Transverse colon (tissue), 4 donors: ENCODE measurements around the gene PRKCQ. TPM values are rescaled to one million over a fixed set of nuclear protein-coding genes. Genes with fewer than 3 reads are reported as not detected.

Source experiments
- DNase-seq: peaks from one replicate; pipeline ENCODE4 v3.0.0-alpha.2; 2019
- H3K27ac ChIP-seq, 4 donors: fragments of 200-600 bp; sonication (generic); 2 replicates each; pipeline ENCODE4 v1.5.1; 2016 to 2018; ENCODE audit warnings: inconsistent platforms in 4 of 4
- H3K27me3 ChIP-seq: fragments of 200-600 bp; sonication (generic); 2 replicates; pipeline ENCODE4 v1.5.1; 2017; ENCODE audit warnings: inconsistent platforms
- H3K36me3 ChIP-seq, 4 donors: fragments of 200-600 bp; sonication (generic); 2 replicates each; pipeline ENCODE4 v1.5.1; 2017 to 2019; ENCODE audit warnings: inconsistent platforms in 4 of 4
- H3K4me1 ChIP-seq, 4 donors: fragments of 200-600 bp; sonication (generic); 2 replicates each; pipeline ENCODE4 v1.5.1; 2017 to 2020; ENCODE audit warnings: inconsistent platforms in 4 of 4
- H3K4me3 ChIP-seq, 4 donors: fragments of 200-600 bp; sonication (generic); 1 replicate in 1 of 4; 2 replicates in 3 of 4; pipeline versions ENCODE4 v1.5.1 to v1.6.1; 2017 to 2019; ENCODE audit warnings: inconsistent platforms in 4 of 4
- H3K9me3 ChIP-seq, 2 donors: fragments of 200-600 bp; sonication (generic); 2 replicates each; pipeline ENCODE4 v1.5.1; 2017 to 2019; ENCODE audit warnings: inconsistent platforms in 2 of 2
- CTCF ChIP-seq, 5 experiments: fragments of 200-600 bp in 3 of 5; fragments of 450-650 bp in 2 of 5; sonication (generic) in 3 of 5; IDR thresholded peaks; 1 replicate in 2 of 5; 2 replicates in 3 of 5; pipeline ENCODE4 v1.5.1; 2016 to 2017; ENCODE audit warnings: antibody characterized with exemption in 5 of 5, inconsistent platforms in 3 of 5, mild to moderate bottlenecking in 2 of 5, moderate library complexity in 1 of 5
- EP300 ChIP-seq: sonication (generic); formaldehyde crosslinking; IDR thresholded peaks from one replicate; pipeline ENCODE4 v1.6.1; 2017; ENCODE audit warnings: antibody characterized with exemption, low read depth
- POLR2A ChIP-seq: fragments of 450-650 bp; IDR thresholded peaks from one replicate; pipeline ENCODE4 v1.6.1; 2016; ENCODE audit warnings: antibody characterized with exemption, mild to moderate bottlenecking, moderate library complexity
- POLR2AphosphoS5 ChIP-seq, 3 donors: sonication (generic); formaldehyde crosslinking; IDR thresholded peaks; one replicate each; pipeline ENCODE4 v1.6.1; 2016; ENCODE audit warnings: antibody characterized with exemption in 3 of 3
- WGBS, 2 donors: methylation state at CpG; one replicate each; pipeline ENCODE4 v1.1.5; 2018; ENCODE audit warnings: low coverage in 1 of 2; 5-methylcytosine and 5-hydroxymethylcytosine counted together
- in situ Hi-C, 4 donors: fragments of 200-750 bp; cut with MboI; loops; one replicate each; pipeline versions ENCODE4 v1.15.0 to v1.15.1; 2017; ENCODE audit warnings: low sequenced_read_pairs in 3 of 4, low pct_ligation_motif_present in 1 of 4, low pct_unique_long_range_greater_than_20kb in 1 of 4
- intact Hi-C: fragments of 100-400 bp; cut with DNase I; formaldehyde crosslinking; loops from one replicate; pipeline ENCODE4 v1.15.1; 2023; ENCODE audit warnings: low total_unique reads
- total RNA-seq, 4 donors: library from RNA; depleted of rRNA; stranded (reverse); fragments of >200 nt; gene quantifications; one replicate each; pipeline ENCODE4 v1.1.0, GENCODE V29; 2016

Gene PRKCQ
- total RNA-seq, 4 donors from 2014 or later: 0.60 to 2.7 (median 1.2) TPM

- in situ Hi-C loops: no loop called here
Measured at GRCh38 chr10:6553937-6554336, 26.1 kb downstream of the PRKCQ start.

GRCh38 chr10:6543431-6544005 is 36.6 kb downstream of the PRKCQ start:
- no peak for TF ChIP-seq POLR2AphosphoS5 (IDR thresholded peaks at IDR 0.05)
- TF ChIP-seq CTCF (IDR thresholded peaks at IDR 0.05): no peak
- no peak for TF ChIP-seq POLR2A
- no peak for TF ChIP-seq EP300
- peak; percentile 11 for DNase-seq
- Histone ChIP-seq H3K4me1 (no peaks in the 10 kb centered on the region), H3K9me3 (no peaks in the 10 kb centered on the region), H3K4me3 (no peak overlapping the region), H3K27ac (peak overlapping the region in 3 of 4 donors; percentile 34 to 52 (median 37)), H3K36me3 (no peaks in the 10 kb centered on the region), H3K27me3 (no peaks in the 10 kb centered on the region)
- 60% methylated on average over 3 to 9 of the region's 9 CpGs for WGBS, 2 donors
- intact Hi-C loops (no loop called here), in situ Hi-C loops (no loop called here)

More at GRCh38 chr10:6553937-6554336, 26.1 kb downstream of the PRKCQ start:
- H3K36me3 ChIP-seq: no peaks in the 10 kb centered on the region
- H3K9me3 ChIP-seq: no peaks in the 10 kb centered on the region
- TF ChIP-seq EP300: no peak
- no peak for TF ChIP-seq POLR2A
- no peak for TF ChIP-seq POLR2AphosphoS5 (IDR thresholded peaks at IDR 0.05)
- no peak for TF ChIP-seq CTCF (IDR thresholded peaks at IDR 0.05)
- WGBS, 2 donors: 60 to 75% methylated on average over 4 to 7 of the region's 7 CpGs
- H3K27me3 ChIP-seq: no peaks in the 10 kb centered on the region
- H3K27ac ChIP-seq: no peak overlapping the region
- H3K4me3 ChIP-seq: no peak overlapping the region
- H3K4me1 ChIP-seq: no peaks in the 10 kb centered on the region
- intact Hi-C loops: no loop called here
- DNase-seq: no peak

- DNase-seq: no peak
- TF ChIP-seq POLR2A (no peak), POLR2AphosphoS5 (IDR thresholded peaks at IDR 0.05) (no peak), CTCF (IDR thresholded peaks at IDR 0.05) (no peak), EP300 (no peak)
- H3K4me3 ChIP-seq: no peak overlapping the region
- H3K27ac ChIP-seq: peak overlapping the region in 3 of 4 donors; percentile 34 to 52 (median 37)
- H3K27me3 ChIP-seq: no peaks in the 10 kb centered on the region
- H3K36me3 ChIP-seq: no peaks in the 10 kb centered on the region
- intact Hi-C loops (no loop called here), in situ Hi-C loops (no loop called here)
- no peaks in the 10 kb centered on the region for H3K9me3 ChIP-seq
- WGBS, 2 donors: 55 to 83% methylated on average over 1 to 9 of the region's 9 CpGs
- no peaks in the 10 kb centered on the region for H3K4me1 ChIP-seq
Measured at GRCh38 chr10:6542999-6543430, 37.1 kb downstream of the PRKCQ start.

GRCh38 chr10:6539833-6540232 is 40.2 kb downstream of the PRKCQ start:
- no peaks in the 10 kb centered on the region for H3K27me3 ChIP-seq
- no peaks in the 10 kb centered on the region for H3K9me3 ChIP-seq
- in situ Hi-C loops (no loop called here), intact Hi-C loops (no loop called here)
- H3K27ac ChIP-seq: no peak overlapping the region
- H3K4me1 ChIP-seq: no peaks in the 10 kb centered on the region
- DNase-seq: no peak
- TF ChIP-seq POLR2AphosphoS5 (IDR thresholded peaks at IDR 0.05) (no peak), EP300 (no peak), CTCF (IDR thresholded peaks at IDR 0.05) (no peak), POLR2A (no peak)
- H3K36me3 ChIP-seq: no peaks in the 10 kb centered on the region
- H3K4me3 ChIP-seq: no peak overlapping the region
